GM12873 (cell line): ENCODE data around the gene LSS.

Experiments used
- CTCF ChIP-seq: IDR thresholded peaks from 2 replicates; pipeline ENCODE4 v1.5.1; 2012; ENCODE audit warnings: low read depth, mild to moderate bottlenecking, moderate library complexity, low read length, control low read depth; ENCODE audit not compliant: insufficient read depth; ENCODE audit errors: missing control alignments

LSS gene

GRCh38 chr21:46159390-46159789 is 69.2 kb downstream of the LSS start:
- no peak for TF ChIP-seq CTCF

GRCh38 chr21:46158666-46159300 is 69.8 kb downstream of the LSS start:
- TF ChIP-seq CTCF = no peak

- TF ChIP-seq CTCF = no peak
Observed at GRCh38 chr21:46157987-46158451, 70.6 kb downstream of the LSS start.

GRCh38 chr21:46157396-46157986 is 71.1 kb downstream of the LSS start:
- TF ChIP-seq CTCF = no peak

GRCh38 chr21:46156678-46157077 is 71.9 kb downstream of the LSS start:
- TF ChIP-seq CTCF = no peak

GRCh38 chr21:46156378-46156645 is 72.3 kb downstream of the LSS start:
- no peak for TF ChIP-seq CTCF

GRCh38 chr21:46155514-46156377 is 72.8 kb downstream of the LSS start, which contains the start of gene FTCD:
FTCD (minus strand) TSS chr21:46155579; CDS start chr21:46155523, 56 bp downstream.
- TF ChIP-seq CTCF = no peak
